ENCODE results near the gene CIITA. TPM values are rescaled to one million over a fixed set of nuclear protein-coding genes. Genes with fewer than 3 reads are reported as not detected.

CIITA gene
- total RNA-seq, 1 experiment from 2014 or later = not detected

- Histone ChIP-seq H2BK12ac (ENCODE audit: insufficient read length, low read depth, low read length) (no peak overlapping the region), H2BK5ac (ENCODE audit: insufficient read length, low read length) (no peak overlapping the region), H3K27me3 (ENCODE audit: insufficient read depth, low read length) (no peaks in the 10 kb centered on the region), H3K14ac (ENCODE audit: insufficient read depth, low read length) (no peak overlapping the region), H3K9ac (ENCODE audit: extremely low read depth, insufficient read length, low read length) (no peak overlapping the region), H4K20me1 (ENCODE audit: control insufficient read depth, insufficient read depth, insufficient read length) (no peaks in the 10 kb centered on the region), H3K79me1 (ENCODE audit: insufficient read depth, low read depth, low read length, poor library complexity, severe bottlenecking) (no peaks in the 10 kb centered on the region), H3K23me2 (ENCODE audit: insufficient read length, low read depth, low read length, poor library complexity, severe bottlenecking) (no peaks in the 10 kb centered on the region), H2AK5ac (ENCODE audit: insufficient read length, low read length) (no peak overlapping the region), H3K27ac (ENCODE audit: insufficient read length, low read depth, low read length) (no peak overlapping the region), H4K5ac (ENCODE audit: insufficient read length, low read depth, low read length) (no peak overlapping the region), H3K79me2 (ENCODE audit: insufficient read depth, low read length) (no peaks in the 10 kb centered on the region), H2AFZ (ENCODE audit: low read length) (no peak overlapping the region), H2BK20ac (ENCODE audit: low read depth, low read length, poor library complexity, severe bottlenecking) (no peak overlapping the region), H3T11ph (ENCODE audit: low read length) (no peak overlapping the region), H3K18ac (ENCODE audit: insufficient read length, low read depth, low read length) (no peak overlapping the region), H3K4me2 (ENCODE audit: insufficient read depth, insufficient read length, low read length) (no peak overlapping the region), H3K4ac (ENCODE audit: low read depth, low read length) (no peak overlapping the region), H4K91ac (ENCODE audit: insufficient read length, low read depth, low read length) (no peak overlapping the region), H4K8ac (replicated peaks; ENCODE audit: insufficient read length, low read depth, low read length) (no peak overlapping the region), H3K56ac (ENCODE audit: insufficient read length, low read depth, low read length) (no peak overlapping the region), H2BK15ac (ENCODE audit: low read depth, low read length) (no peak overlapping the region), H2BK120ac (ENCODE audit: low read depth, low read length, poor library complexity, severe bottlenecking) (no peak overlapping the region), H3K4me1 (ENCODE audit: insufficient read depth, low read length) (no peaks in the 10 kb centered on the region), H3K9me3 (ENCODE audit: control insufficient read depth, low read depth, low read length) (no peaks in the 10 kb centered on the region), H3K23ac (ENCODE audit: insufficient read length, low read depth, low read length) (no peak overlapping the region)
- Mint-ChIP-seq H3K27ac (no peak overlapping the region), H3K36me3 (ENCODE audit: insufficient read depth in 1 of 3, low read depth in 3 of 3) (no peaks in the 10 kb centered on the region), H3K9me3 (no peaks in the 10 kb centered on the region), H3K27me3 (ENCODE audit: low read depth) (peaks cover 3% of the 10 kb centered on the region; the same call in 1 of the 2 replicates), H3K4me1 (peaks cover 0 to 6% of the 10 kb centered on the region in 2 experiments; a peak in 2 of 4 replicates), H3K4me3 (no peak overlapping the region)
- WGBS (ENCODE audit: extremely low coverage, insufficient read length, low lambda C conversion rate) = no CpG with 5 or more reads among the region's 11 CpGs
- TF ChIP-seq, protein P1, sequence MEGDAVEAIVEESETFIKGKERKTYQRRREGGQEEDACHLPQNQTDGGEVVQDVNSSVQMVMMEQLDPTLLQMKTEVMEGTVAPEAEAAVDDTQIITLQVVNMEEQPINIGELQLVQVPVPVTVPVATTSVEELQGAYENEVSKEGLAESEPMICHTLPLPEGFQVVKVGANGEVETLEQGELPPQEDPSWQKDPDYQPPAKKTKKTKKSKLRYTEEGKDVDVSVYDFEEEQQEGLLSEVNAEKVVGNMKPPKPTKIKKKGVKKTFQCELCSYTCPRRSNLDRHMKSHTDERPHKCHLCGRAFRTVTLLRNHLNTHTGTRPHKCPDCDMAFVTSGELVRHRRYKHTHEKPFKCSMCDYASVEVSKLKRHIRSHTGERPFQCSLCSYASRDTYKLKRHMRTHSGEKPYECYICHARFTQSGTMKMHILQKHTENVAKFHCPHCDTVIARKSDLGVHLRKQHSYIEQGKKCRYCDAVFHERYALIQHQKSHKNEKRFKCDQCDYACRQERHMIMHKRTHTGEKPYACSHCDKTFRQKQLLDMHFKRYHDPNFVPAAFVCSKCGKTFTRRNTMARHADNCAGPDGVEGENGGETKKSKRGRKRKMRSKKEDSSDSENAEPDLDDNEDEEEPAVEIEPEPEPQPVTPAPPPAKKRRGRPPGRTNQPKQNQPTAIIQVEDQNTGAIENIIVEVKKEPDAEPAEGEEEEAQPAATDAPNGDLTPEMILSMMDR (conservative IDR thresholded peaks at IDR 0.05) = no peak
- no peak for DNase-seq
Measured at GRCh38 chr16:10827691-10828341, 49.2 kb upstream of the CIITA start.
